Endometrial microvascular endothelial cells (primary cell): ENCODE measurements around the gene FAM117A. TPM values are rescaled to one million over a fixed set of nuclear protein-coding genes. Genes with fewer than 3 reads are reported as not detected.
"Not testable (repeated sequence)": the region's sequence is repeated elsewhere in the genome, so short reads cannot be mapped to it uniquely, and the experiment has no call there.

Experiments used
- in situ Hi-C: cut with HindIII; loops from 2 replicates; pipeline ENCODE4 v1.10.0; 2017; ENCODE audit warnings: low sequenced_read_pairs, low pct_unique_long_range_greater_than_20kb; ENCODE audit errors: inconsistent ontology term
- total RNA-seq: library from RNA; depleted of rRNA; stranded (reverse); fragments of >200 nt; gene quantifications from one replicate; pipeline ENCODE4 v1.2.3, GENCODE V29; 2015; ENCODE audit errors: inconsistent ontology term

The FAM117A gene
- total RNA-seq, 1 donor from 2014 or later, result 8.5 TPM

GRCh38 chr17:49766918-49767530 lies 3.1 kb upstream of the FAM117A start:
- in situ Hi-C loops, result no loop called here

GRCh38 chr17:49764559-49765180 lies 739 bp upstream of the FAM117A start:
- in situ Hi-C loops, result no loop called here

- in situ Hi-C loops, result no loop called here
These were observed 1.6 kb downstream of the FAM117A start for GRCh38 chr17:49762151-49762941.

DNA sequence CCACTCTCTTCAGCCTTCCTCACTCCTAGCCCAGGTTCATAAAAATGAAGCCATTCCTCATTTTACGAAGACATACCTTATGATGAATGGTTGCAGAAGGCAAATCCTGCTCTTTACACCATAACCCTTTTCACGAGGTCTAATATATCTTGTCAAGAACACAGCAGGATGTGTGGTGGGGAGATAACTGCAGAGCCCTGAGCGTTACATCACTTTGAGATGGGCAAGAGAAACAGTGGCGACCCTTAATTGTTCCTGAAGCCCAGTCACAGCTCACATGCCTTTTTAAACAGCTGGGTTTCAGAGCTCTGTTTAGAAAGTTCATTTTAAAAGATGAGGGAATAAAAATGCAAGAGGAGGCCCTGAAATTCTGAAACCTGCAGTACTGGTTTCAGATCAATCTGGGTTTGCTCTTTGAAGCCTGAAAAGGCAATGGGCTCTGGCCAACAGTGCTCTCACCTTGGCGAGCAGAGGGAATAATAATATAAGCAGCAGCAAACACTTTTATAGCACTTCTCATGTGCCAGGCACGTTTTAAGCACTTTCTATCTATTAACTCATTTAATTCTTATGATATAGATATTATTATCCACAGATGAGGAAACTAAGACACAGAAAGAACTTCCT lies 2.9 kb downstream of the FAM117A start:
- in situ Hi-C loops, result no loop called here

- in situ Hi-C loops, result no loop called here
These were observed 3.6 kb downstream of the FAM117A start for GRCh38 chr17:49760296-49760695.

DNA sequence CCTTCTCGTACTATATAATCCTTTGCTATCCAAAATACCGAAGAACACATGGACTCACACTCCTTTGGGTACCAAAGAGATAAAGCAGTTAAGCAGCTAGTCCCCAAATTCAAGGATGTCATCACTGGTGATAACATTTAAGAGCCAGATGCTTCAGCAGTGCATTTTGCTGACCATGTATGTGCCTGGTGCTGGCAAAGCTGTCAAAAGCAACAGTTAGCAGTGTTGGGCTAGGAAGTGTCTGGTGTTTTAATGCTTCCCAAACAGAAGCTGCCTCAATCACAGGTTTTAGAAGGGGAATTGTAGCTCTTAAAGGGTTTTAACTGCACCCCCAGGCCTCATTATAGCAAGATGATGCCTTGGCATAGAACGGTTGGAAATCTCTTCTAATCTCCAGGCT lies 4.7 kb downstream of the FAM117A start:
- in situ Hi-C loops, result no loop called here

DNA sequence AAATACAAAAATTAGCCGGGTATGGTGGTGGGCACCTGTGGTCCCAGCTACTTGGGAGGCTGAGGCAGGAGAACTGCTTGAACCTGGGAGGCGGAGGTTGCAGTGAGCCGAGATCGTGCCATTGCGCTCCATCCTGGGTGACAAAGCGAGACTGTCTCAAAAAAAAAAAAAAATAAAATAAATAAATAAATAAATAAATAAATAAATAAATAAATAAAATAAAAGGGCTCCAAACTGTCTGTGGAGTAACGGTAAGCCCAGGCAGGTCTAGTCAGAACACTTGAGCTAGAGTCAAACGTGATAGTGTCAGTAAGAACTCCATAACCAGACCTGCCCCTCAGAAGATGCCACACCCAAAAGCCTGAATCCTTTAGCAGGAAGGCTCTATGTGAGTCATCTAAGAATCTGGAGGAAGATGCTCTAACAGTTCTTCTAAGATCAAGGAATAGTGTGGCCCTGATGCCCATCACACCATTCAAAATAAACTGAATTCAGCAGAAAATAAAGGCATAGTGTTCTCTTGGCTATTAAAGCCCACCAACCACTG lies 5.4 kb downstream of the FAM117A start:
- in situ Hi-C loops, result not testable (repeated sequence)

DNA sequence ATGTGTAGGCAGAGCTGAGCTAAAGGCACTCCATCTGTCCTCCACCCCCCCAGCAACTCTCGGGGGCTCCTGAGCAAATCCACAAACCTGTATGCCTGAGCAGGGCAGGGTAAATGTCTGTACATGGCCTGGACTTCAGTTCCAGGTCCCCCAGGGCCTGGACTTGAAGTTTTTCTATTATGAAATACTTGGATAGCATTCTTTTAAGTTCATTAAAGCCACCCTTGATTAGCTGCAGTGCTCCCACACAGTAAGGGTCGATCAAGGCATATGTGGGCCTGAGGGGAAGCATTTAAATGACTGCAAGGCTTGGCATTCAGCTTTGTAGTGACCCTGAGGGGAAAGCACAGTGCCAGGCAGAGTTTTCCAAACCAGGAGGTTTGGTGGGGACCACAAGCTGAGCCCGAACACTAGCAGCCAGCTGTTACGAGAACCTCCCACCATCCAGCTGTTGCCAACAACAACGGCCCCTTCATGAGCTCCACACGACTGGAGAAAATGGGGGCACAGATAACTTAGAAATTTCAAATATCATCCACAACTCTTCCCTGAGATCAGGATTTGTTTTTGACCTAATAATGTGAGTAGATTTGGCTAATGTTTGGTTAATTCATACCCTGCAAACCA lies 6.7 kb downstream of the FAM117A start:
- in situ Hi-C loops, result no loop called here

DNA sequence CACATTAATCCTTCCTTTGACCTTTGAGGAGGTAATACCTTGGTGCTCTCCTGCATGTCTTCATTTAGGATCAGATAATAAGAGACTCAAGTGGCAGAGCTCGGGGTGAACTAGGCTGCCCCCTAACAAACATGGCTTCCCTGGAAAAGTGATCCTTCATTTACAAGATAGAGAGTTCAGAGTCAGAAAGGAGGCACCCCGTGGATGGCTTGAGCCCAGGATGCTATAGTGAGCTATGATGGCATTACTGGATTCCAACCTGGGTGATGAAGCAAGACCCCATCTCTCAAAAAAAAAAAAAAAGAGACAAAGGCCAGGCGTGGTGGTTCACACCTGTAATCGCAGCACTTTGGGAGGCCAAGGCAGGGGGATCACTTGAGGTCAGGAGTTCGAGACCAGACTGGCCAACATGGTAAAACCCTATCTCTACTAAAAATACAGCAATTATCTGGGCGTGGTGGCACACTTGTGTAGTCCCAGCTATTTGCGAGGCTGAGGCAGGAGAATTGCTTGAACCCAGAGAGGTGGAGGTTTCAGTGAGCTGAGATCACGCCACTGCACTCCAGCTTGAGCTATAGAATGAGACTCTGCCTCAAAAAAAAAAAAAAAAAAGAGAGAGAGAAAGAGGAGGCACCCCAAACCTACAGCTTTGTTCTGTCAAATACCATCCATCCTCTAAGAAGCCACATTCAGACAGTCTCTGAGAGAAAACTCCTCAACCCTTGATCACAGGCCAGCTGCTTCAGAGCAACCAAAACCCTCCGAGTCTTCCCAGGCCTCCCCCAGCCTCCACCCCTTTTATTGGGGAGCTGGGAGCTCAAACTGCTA lies 7.4 kb downstream of the FAM117A start:
- in situ Hi-C loops, result no loop called here

DNA sequence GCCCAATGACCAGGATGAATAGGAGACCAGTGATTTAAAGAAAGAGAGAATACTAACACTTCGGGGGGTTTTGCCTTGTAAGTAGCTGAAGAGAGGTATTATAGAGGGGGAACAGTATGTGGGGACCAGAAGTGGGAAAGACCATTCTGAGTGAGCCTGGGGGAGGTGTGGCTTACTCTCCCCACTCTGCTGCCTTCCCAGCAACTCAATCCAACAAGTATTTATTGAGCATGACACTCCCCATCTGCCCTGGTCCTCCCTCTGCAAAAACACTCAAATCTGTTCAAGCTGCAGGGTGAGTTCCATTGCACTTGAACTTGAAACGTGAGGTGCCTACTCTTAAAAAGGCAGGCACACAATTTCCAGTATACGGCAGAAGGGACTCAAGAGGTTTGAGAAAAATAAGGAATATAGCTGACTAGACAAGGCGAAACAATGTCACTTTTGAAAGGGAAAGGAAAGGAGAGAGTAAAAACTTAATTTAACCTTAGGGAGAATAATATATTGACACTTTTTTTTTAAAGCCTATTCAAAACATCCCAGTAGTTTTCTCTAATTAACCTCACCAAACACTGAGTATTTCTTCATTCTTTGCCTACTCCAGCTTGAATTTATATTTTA lies 8.2 kb downstream of the FAM117A start:
- in situ Hi-C loops, result no loop called here

DNA sequence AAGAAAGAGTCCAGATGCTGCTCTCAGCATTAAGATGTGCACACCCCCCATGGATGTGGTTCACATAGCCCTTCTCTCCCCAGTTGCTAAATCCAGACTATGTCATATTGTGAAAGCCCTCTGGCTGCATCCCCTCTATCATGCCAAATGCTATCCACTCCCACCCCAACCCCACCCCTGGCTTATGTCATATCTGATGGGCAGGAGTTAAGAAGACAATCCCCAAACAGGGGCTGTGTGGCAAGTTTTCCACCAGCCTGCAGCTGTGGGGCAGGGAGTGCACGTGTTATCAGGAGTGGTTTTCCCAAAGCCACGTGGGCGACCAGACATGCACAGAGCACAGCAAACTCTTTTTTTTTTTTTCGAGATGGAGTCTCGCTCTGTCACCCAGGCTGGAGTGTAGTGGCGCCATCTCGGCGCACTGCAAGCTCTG lies 10.0 kb downstream of the FAM117A start:
- in situ Hi-C loops, result no loop called here

GRCh38 chr17:49752508-49752907 lies 11.4 kb downstream of the FAM117A start:
- in situ Hi-C loops, result no loop called here

GRCh38 chr17:49749730-49750129 lies 14.2 kb downstream of the FAM117A start:
- in situ Hi-C loops, result no loop called here

GRCh38 chr17:49748791-49749190 lies 15.1 kb downstream of the FAM117A start:
- in situ Hi-C loops, result no loop called here

DNA sequence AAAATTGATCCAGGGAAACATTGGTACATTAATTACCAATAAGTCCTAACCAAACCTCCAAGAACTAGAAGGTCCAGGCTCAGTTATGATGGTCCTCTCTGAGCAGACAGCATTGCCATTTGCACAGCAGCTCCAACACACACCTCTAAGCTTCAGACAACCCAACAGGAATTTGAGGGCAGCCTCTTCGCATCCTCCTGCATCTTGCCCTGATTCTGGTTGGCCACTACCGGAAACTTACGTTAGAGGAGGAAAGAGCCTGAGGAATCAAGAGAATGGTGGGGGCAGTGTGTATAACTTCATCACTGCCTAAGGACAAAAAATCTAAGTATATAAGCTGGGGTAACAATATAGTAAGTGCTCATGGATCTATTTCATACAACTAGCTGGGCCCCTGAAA lies 15.7 kb downstream of the FAM117A start:
- in situ Hi-C loops, result no loop called here

DNA sequence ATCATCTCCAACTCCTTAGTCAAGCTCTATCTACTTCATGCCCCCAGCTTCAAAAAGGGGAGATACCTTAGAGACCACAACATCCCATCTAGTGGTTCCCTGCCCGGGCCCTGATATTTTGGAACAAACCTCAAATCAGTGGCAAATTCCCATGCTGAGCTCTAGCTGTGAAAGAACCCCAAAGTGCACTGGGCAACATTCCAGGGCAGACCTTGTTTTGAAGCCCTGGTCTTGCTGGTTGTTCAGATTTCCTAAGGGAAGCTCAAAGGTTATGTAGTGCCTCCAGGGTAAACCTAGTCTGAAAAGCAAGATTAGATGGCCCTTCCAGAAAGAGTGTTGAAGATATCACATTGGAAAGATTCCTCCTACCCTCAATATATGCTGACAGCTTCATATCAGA lies 16.3 kb downstream of the FAM117A start:
- in situ Hi-C loops, result no loop called here

GRCh38 chr17:49746791-49747490 lies 17.0 kb downstream of the FAM117A start:
- in situ Hi-C loops, result no loop called here
